D341Med (cell line): Measurements from ENCODE around the gene FGFR2.
"Not testable (repeated sequence)": the region's sequence is repeated elsewhere in the genome, so short reads cannot be mapped to it uniquely, and the experiment has no call there.

Experiments
- DNase-seq: peaks from one replicate; pipeline ENCODE4 v3.0.0; 2012; ENCODE audit warnings: low spot score

The FGFR2 gene

DNA sequence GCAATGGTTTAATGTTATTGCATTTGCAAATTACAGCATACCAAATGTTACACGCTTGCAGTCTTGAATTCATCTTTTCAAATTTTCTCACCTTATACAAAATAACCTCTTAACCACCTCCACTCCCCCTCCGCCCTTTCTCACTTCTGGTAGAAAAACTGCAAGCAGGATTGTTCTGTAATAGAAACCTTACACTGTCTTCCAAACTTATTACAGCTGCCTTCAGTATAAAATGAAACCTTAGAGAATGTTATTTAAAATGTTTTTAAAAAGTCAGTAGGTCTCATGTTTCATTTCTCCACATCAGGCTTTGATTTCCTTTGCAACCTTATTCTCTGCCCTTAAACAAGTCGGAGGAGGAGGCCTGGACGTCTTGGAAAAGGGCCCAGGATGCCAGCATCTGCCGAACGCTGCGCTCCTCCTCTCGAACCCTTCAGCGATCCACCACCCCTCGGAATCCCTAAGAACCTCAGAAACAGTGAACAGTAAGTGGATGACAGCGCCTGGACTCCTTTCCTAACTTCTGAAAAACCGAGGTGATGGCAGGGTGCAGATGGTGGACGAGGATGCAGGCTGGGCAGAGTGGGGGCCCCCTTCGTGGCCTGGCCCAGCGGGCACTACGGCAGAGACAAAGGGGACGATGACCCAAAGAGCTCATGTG is 74.0 kb downstream of the FGFR2 start:
- no peak for DNase-seq

DNA sequence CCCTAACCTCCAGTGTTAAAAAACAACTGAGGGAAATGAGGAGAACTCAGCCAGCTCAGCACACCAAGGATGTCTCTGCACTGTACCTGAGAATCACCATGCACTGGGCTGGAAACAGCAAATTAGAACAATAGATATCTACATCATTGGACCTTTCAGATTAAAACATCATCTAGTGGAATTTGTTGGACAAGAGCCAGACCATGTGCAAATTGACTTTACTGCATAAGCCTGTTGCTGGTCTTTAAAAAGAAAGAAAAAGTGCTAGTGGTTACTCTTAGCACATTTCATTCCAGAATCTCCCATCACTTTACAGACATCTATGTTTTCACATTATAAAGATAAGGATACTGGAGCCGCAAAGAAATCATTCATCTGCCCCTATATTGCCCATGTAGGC is 75.4 kb downstream of the FGFR2 start:
- no peak for DNase-seq

DNA sequence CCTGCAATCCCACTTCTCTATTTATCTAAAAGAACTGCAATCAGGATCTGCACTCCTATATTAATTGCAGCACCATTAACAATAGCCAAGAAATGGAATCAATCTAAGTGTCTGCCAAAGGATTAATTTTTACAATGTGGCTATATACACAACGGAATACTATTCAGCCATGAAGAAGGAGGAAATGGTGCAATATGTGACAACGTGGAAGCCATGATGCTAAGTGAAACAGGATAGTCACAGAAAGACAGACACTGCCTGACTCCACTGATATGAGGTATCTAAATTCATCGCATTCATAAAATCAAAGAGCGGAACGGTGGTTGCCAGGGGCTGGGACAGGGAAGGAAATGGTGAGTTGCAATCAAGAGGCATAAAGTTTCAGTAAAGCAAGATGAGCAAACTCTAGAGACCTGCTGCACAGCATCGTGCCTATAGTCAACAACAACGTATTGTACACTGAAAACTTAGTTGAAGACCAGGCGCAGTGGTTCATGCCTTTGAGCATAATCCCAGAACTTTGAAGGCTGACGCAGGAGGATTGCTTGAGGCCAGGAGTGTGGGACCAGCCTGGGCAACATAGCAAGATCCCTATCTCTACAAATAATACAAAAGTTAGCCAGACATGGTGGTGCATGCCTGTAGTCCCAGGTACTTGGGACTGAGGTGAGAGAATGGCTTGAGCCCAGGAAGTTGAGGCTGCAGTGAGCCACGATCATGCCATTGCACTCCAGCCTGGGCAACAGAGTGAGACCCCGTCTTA is 76.3 kb downstream of the FGFR2 start:
- no peak for DNase-seq

DNA sequence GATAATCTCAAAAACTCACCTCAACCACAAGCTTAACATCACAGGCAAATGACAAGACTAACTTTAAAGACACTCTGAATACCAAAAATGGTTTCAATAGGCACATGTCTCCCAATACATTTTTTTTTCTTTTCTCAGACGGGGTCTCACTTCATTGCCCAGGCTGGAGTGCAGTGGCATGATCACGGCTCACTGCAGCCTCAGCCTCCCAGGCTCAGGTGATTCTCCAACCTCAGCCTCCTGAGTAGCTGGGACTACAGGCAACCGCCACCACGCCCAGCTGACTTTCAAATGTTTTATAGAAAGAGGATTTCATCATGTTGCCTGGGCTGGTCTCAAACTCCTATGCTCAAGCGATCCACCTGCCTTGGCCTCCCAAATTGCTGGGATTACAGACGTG is 77.7 kb downstream of the FGFR2 start:
- DNase-seq: not testable (repeated sequence)

DNA sequence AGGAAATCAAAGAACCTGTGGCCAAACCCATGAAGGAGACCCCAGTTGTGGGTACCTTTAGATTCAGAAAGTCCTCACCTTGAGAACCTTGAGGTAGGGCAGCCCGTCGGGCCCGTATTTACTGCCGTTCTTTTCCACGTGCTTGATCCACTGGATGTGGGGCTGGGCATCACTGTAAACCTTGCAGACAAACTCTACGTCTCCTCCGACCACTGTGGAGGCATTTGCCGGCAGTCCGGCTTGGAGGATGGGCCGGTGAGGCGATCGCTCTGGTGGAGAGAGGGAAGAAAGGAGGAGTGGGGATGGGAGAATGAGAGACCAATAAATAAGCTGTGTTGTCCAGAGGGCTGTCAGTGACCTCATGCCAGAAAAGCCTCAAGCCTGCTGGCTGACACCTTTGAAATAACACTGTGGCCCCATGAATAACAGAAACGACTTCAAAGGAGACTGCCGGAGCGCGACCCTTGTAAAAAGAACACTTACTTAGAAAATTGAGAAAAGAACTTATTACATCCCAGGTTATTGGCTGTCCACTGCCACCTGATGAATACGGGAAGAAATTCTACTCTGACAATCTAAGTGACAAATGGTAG is 78.2 kb downstream of the FGFR2 start:
- no peak for DNase-seq

DNA sequence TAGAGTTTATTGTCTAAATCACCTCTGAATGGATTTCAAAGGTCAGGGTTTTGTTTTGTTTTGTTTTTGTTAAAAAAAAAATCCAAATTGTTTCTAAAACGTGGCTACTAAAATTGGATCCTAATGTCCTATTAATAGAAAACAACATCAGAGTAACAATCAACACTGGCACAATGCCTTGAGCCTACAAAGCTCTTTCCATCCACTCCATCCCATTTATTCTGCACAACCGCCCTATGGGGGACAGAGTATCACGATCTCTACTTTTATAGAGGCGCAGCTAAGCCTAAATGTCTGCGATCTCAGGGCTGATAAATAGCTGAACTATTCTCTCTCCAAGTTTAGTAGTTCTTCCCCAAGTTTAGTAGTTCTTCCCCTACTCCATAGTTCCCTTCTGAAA is 78.8 kb downstream of the FGFR2 start:
- DNase-seq: no peak

DNA sequence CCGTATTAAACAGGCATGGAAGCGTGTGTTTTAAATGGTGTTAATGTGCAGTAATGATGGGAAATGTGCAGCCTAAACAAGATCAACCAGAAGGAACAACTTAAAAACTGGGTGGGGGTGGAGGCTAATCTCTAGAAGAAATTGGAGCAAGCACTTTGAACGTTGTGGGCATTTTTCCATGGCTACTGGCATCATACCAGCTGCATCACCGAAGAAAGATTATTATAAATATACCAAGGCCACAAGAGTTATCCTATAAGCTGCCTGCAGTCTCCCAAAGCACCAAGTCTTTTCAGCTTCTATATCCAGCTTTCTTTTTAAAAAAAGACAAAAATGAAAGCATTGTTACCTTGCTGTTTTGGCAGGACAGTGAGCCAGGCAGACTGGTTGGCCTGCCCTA is 79.9 kb downstream of the FGFR2 start:
- DNase-seq: no peak

DNA sequence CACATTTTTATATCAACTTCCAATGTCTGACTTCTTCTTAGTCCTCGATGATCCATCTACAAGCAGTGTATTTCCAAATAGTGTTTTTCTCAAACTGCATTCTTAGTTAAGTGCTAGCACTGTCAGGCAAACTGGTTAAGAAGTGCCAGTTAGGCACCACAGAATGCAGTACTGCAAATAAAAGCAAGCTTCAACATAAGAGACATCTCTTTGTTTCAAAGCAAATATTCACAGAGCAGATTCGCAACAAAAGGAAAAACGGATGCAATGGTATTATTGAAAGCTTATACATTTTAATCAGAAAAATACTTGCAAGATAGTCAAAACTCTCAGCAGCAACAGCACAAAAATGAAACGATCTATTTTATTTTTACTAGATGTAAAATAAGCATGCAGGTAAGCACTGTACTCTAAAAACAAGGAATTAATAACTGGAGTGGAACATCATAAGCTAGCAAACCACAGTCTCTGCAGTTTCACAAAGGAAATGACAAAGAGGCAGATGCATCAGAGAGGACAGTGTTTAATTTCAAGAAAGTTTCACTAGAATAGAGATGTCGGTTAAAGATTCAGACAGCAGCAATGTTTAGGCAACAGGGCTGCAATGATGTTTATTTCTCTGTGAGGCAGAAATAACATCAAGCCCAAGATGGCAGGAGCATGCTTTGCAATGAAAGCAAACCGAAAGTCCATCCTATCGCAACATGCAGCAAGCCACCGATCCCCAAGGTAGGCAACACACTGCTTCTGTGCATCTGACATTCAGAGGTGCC is 82.0 kb downstream of the FGFR2 start:
- DNase-seq: no peak

DNA sequence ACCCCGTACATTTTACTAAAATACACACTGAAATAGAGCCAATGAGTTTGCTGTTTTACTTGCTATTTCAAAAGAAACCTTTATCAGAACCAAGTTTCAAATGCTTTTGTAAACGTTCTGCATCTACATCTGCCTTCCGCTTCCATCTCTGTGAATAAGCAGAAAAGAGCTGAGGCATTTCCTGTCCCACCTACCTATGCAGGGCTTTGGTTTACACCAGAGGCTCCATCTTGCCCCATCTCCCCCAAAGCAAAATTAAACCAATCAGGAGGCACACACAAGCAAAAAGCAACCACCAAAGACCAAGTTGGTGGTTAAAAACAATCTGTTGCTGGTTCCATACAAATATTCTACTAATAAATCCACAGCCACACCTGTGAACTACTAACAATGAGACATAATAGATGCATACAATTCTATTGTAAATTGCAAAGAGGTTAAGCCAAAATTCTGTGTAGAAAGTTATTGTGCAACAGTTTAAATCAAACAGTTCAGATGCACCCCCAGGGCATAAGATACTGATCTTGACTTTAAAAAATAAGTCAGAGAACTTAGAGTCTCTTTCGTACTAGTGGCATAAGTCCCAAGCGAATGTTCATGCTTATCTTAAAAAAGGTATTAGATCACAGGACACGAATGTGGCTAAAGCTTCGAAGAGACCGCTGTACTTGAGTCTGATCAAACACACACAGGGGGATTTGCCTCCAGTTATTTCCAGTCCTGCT is 83.9 kb downstream of the FGFR2 start:
- DNase-seq: no peak

DNA sequence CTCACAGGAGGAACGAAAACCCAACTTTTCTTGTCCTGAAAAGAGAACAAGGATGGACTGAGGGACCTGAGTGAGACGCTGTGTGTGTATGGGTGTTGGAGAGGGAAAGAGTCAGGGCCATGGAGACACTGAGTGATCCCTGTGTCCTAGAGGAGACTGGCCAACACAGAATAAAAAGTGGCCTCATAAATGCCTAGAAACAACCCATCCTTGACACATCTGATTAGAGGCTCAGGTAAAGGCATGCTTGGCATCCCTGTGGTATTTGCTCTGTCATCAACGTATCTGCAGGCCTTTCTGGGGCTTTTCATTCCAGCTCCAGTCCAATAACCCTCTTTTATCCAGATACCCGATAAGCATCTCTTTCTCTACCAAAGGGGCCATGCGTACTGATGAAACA is 86.3 kb downstream of the FGFR2 start:
- DNase-seq: no peak

DNA sequence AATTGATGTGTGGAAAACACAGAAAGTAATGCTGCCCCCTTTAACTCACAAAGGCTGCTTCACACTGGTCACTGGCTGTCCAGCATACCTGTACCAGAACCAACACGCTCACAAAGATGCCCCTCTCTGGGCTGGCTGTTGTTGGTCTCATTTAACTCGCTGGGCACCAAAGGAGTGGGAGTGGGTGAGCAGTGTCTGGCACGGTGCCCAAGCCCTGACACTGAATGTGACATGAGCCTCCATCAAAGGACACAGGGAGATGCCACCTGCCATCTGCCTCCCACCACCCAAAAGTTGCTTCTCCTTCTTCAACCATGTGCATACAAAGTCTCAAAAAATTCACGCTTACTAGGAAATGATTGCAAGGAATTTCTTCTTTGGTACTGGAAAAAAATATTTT is 86.8 kb downstream of the FGFR2 start:
- no peak for DNase-seq

DNA sequence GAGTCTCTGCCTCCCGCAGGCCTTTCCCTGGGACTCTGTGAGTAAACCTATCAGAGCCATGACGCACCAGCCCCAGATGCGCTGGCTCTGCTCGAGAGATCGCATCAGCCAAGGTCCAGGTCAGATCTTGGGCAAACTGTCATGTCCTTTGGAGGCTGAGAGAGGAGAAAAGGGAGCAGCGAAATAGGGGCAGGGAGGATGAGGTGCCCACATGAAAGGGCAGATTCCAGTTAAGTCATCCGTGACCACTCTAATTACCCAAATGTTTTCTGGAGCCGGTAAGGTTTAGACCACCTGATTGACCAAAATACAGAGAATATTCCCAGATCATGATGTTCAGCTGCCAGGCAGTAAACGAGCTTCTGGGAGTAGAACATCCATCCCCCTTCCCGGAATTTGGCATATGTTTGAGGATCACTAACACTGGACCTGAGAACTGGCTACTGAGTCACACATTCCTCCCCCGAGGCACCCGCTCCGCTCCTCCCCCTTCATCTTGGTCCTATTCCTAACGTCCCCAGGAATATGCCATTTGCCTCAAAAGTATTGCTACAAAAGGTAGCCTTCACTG is 88.0 kb downstream of the FGFR2 start:
- DNase-seq: no peak

DNA sequence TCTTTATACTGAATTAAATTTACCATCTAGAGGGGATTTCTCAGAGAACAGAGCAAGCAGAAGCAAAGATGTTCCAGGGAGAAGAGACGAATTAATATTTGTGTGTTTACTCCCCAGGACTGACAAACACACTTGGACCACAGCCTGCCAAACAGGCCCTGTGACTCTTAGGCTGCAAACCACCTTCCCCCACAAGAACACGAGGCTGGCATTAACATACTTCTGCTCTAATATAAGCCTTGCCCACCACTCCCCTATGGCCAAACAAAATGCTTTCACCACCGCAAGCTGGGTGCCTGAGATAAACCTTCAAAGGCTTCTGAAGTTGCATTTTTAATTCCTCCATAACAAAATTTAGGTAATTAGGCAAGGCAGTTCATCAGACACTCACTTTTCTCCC is 88.4 kb downstream of the FGFR2 start:
- no peak for DNase-seq

DNA sequence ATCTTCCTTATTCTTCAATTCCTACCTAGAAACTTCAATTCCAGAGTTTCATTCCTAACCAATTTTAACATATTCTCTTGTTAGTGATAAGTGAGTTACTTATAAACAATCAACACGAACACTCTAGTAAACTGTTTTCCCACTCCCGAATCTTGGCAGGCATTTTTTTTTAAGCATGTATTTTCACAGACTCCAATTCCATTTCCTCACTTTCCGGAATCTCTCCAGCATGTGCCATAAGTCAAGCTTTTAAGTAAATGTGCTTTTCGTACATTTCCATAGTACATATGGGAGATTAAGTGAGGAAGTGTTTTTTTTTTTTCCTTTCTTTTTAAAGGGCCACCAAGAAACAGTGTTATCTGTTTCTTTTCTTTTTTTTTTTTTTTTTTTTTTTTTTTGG is 89.1 kb downstream of the FGFR2 start:
- no peak for DNase-seq

DNA sequence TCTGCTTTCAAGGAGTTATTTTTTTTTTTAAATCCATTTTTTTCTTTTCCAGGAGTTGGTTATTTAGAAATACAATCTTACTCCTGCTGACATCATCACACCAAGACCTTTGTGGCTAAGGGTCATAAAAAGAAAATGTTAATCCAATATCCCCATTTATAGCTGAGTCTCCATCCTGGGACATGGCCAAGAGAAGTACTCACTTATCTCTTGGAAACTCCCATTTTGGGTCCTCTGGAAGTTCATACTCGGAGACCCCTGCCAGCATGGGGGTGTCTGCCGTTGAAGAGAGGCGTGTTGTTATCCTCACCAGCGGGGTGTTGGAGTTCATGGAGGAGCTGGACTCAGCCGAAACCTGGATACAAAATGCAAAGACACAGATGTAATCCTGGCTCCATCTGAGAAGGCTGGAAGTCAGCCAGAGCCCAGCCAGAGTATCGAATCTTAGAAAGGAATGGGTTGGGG is 94.6 kb downstream of the FGFR2 start:
- DNase-seq: no peak

DNA sequence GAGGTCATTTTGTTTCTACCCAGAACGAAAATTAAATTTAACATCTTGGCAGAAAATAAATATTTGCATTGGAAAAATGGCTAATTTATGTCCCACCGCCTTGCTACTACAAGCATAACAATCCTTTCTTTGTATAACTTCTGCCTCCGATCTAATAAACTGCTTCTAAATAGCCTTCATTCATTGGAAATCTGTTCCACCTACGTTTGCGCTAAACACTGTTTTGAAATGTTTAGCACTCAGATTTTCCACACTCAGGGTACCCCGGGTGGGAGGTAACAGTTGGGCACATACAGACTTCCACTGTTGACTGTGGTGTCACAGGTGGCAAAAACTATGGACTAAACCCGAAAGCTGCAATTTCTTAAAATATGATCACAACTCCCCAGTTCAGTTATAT is 96.4 kb downstream of the FGFR2 start:
- DNase-seq: no peak

DNA sequence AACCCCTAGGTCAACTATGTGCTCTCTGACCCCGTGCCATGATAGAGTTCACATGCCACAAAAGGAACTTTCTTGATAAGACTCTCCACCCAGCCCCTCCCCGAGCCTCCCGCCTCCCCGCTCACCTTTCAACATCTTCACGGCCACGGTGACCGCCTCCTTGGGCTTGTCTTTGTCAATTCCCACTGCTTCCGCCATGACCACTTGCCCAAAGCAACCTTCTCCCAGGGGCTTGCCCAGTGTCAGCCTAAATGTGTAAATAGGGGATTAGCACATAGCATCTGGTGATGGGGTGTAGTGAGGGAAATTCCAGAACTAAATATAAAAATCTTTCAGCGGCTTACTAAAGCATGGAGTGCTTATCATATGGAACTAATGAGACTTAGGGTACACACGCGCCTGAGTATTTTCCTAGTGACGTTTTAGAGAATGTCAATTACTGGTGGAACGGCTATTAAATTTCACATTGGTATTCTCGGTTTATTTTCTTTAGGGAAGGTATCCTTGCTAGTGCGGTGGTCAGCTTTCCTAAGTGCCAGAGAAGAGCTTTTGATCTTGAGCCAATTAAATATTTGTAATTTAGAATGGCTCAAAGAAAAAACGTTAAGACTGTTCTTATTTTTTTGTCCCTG is 97.4 kb downstream of the FGFR2 start:
- peak; percentile 25 for DNase-seq

DNA sequence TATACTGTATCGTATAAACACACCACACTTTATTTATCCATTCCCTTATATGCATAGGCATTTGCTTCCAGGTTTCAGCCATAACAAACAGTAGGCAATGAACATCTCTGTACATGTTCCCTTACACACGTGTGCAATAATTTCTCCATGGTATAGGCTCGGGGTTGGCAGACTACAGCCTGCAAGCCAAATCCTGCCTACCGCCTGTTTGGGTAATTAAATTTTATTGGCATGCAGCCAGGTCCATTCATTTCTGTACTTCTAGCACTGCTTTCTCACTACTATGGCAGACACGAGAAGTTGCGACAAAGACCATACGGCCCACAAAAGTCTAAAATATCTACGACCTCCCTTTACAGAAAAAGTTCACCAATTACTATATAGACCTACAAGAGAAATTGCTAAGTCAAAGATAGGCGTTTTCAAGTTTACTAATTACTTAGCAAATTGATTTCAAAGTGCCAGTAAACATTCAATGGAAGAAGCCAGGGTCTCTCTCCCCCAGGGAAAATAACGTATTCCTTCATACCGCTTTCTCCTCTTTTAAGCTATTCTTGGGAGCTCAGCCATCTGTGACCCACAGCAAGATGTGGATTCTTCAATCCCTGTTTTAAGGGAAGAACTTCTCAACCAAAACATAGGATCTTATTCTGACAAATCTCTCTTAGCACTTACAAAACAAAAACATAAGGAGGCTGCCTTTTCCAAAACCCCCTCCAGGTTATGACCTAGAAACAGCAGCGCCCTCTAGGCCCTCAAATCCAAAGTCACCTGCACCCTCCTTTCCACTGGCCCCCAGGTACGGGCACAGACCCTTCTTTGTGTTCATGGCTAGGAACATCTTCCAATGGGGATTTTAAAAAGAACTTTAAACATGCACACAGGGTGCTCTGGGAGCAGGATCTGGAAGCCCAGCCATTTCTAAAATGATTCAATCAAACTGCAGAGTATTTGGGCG is 100.5 kb downstream of the FGFR2 start:
- peak; percentile 41 for DNase-seq

DNA sequence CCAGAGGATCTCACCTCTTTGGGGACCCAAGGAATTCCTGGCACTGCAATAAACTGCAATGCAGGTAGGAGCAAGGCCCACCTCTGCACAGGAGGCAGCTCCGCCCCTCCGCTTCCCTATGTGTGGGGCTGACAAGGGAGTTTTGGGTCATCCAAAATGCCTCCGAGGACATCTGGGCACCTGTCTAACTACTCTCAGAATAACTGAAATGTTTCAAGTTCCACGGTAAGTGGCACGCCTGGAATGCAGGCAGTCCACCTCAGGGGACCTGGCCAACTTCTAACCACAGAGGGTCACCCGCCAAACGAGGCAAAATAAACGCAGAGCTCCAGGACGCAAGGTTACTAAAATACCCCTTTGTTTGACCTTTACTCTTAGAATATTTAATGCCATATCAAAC is 102.5 kb downstream of the FGFR2 start:
- DNase-seq: no peak

DNA sequence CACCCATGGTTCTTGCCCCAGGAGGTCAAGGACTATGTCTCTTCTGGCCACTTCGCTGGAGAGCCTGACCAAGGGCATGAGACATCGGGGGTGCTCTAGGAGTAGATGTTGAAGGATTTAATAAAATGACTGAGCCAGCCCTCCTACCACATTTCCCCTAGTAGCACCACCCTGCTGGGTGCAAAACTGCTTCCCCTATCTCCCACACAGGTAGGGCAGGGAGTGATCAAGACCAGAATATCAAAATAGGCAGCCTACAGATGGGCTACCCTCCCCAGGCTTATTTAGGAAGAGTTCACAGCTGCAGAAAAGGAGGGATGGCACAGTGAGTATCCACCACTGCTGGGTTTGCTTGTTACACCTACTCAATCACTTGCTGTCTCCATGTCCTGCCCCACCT is 103.9 kb downstream of the FGFR2 start:
- no peak for DNase-seq
